Activated CD4-positive, alpha-beta T cell treated with anti-CD3 and anti-CD28 coated beads for 36 hours (primary cell): ENCODE measurements around the gene TK2. TPM values are rescaled to one million over a fixed set of nuclear protein-coding genes. Genes with fewer than 3 reads are reported as not detected.

Experiments
- ATAC-seq: fragments of 200-7000 bp; cut with Tn5 transposase; one replicate; pipeline ENCODE4 v1.10.0; 2021; ENCODE audit warnings: mild to moderate bottlenecking, moderate library complexity
- CTCF ChIA-PET: fragments of 350-600 bp; sonication (Branson Sonifier 250); formaldehyde crosslinking; loops from one replicate; lab custom pipeline; 2021; ENCODE audit warnings: antibody characterized with exemption; lab: Charles Lee
- POLR2A ChIA-PET: fragments of 350-600 bp; sonication (Branson Sonifier 250); formaldehyde crosslinking; loops from one replicate; lab custom pipeline; 2021; ENCODE audit warnings: antibody characterized with exemption, inconsistent platforms; lab: Charles Lee
- DNase-seq: peaks from one replicate; pipeline ENCODE4 v3.0.0-alpha.2; 2020
- H3K27ac Mint-ChIP-seq: one replicate; pipeline ENCODE4 v1.8.0; 2021; ENCODE audit warnings: mixed read lengths
- H3K27me3 Mint-ChIP-seq: one replicate; pipeline ENCODE4 v1.8.0; 2021; ENCODE audit warnings: mixed read lengths
- H3K36me3 Mint-ChIP-seq: one replicate; pipeline ENCODE4 v1.8.0; 2021; ENCODE audit warnings: low read depth, mixed read lengths
- H3K4me1 Mint-ChIP-seq: one replicate; pipeline ENCODE4 v1.8.0; 2021; ENCODE audit warnings: mixed read lengths
- H3K4me3 Mint-ChIP-seq: one replicate; pipeline ENCODE4 v1.8.0; 2021; ENCODE audit warnings: mild to moderate bottlenecking, moderate library complexity, mixed read lengths
- H3K9me3 Mint-ChIP-seq: one replicate; pipeline ENCODE4 v1.8.0; 2021; ENCODE audit warnings: low read depth, mixed read lengths
- intact Hi-C, 2 experiments: fragments of 100-400 bp; cut with DNase I in 1 of 2; cut with micrococcal nuclease in 1 of 2; formaldehyde crosslinking; loops; one replicate each; pipeline versions ENCODE4 v1.14.2 to v1.15.1; 2022 to 2024; cut with DNase I, micrococcal nuclease
- total RNA-seq, 2 experiments: library from RNA; stranded (reverse); gene quantifications; one replicate each; pipeline ENCODE4 v1.2.3, GENCODE V29; 2021

TK2 gene
- total RNA-seq, 2 experiments from 2014 or later = 3.8 to 6.4 TPM

- Mint-ChIP-seq H3K9me3 (no peaks in the 10 kb centered on the region), H3K36me3 (peaks cover under 1% of the 10 kb centered on the region), H3K4me3 (no peak overlapping the region), H3K4me1 (peaks cover 50% of the 10 kb centered on the region), H3K27me3 (no peaks in the 10 kb centered on the region), H3K27ac (peak overlapping the region; percentile 85)
- no peak for ATAC-seq
- ChIA-PET CTCF (interaction anchor here (0.5 to 7.2 kb wide), 9 partner anchors 9 to 320 kb away, joined by 3 to 59 read pairs (median 3); no protein-coding TSS in a partner anchor), POLR2A (interaction anchor here (0.5 to 1.0 kb wide), 4 partner anchors 14 to 1723 kb away, joined by 3 to 4 read pairs (median 4); no protein-coding TSS in a partner anchor)
- DNase-seq = no peak
- intact Hi-C loops = no loop called here
These were observed 2.6 kb downstream of the TK2 start for GRCh38 chr16:66547101-66547989.

- Mint-ChIP-seq H3K4me3 (no peak overlapping the region), H3K36me3 (no peaks in the 10 kb centered on the region), H3K4me1 (peaks cover 36% of the 10 kb centered on the region), H3K27ac (peak overlapping the region; percentile 5), H3K9me3 (no peaks in the 10 kb centered on the region), H3K27me3 (no peaks in the 10 kb centered on the region)
- DNase-seq (no peak), ATAC-seq (no peak)
- intact Hi-C loops = no loop called here
- CTCF ChIA-PET = interaction anchor here (0.8 to 1.6 kb wide), 5 partner anchors 17 to 414 kb away, joined by 3 to 5 read pairs (median 4); no protein-coding TSS in a partner anchor
- POLR2A ChIA-PET = no interaction called here
These were observed 5.7 kb downstream of the TK2 start for GRCh38 chr16:66544016-66544757.

- no peaks in the 10 kb centered on the region for H3K27me3 Mint-ChIP-seq
- H3K4me3 Mint-ChIP-seq = no peak overlapping the region
- H3K27ac Mint-ChIP-seq = no peak overlapping the region
- CTCF ChIA-PET = interaction anchor here (0.6 to 1.6 kb wide), 6 partner anchors 10 to 414 kb away, joined by 3 to 5 read pairs (median 4); no protein-coding TSS in a partner anchor
- peaks cover 32% of the 10 kb centered on the region for H3K4me1 Mint-ChIP-seq
- DNase-seq (no peak), ATAC-seq (no peak)
- intact Hi-C loops = no loop called here
- H3K36me3 Mint-ChIP-seq = no peaks in the 10 kb centered on the region
- POLR2A ChIA-PET = no interaction called here
- H3K9me3 Mint-ChIP-seq = no peaks in the 10 kb centered on the region
These were observed 6.4 kb downstream of the TK2 start for GRCh38 chr16:66543541-66543940.

GRCh38 chr16:66542396-66542795 lies 7.5 kb downstream of the TK2 start:
- CTCF ChIA-PET = interaction anchor here (0.6 to 1.2 kb wide), 2 partner anchors 17 to 21 kb away, joined by 3 to 5 read pairs; no protein-coding TSS in a partner anchor

GRCh38 chr16:66541388-66542355 lies 8.2 kb downstream of the TK2 start:
- DNase-seq = no peak
- Mint-ChIP-seq H3K27ac (no peak overlapping the region), H3K4me1 (peaks cover 21% of the 10 kb centered on the region), H3K27me3 (no peaks in the 10 kb centered on the region), H3K36me3 (no peaks in the 10 kb centered on the region), H3K4me3 (no peak overlapping the region), H3K9me3 (no peaks in the 10 kb centered on the region)
- ChIA-PET CTCF (interaction anchor here (1.1 to 1.2 kb wide), 2 partner anchors 10 to 21 kb away, joined by 3 to 5 read pairs; no protein-coding TSS in a partner anchor), POLR2A (no interaction called here)
- no peak for ATAC-seq
- intact Hi-C loops = no loop called here

More at GRCh38 chr16:66542396-66542795, 7.5 kb downstream of the TK2 start:
- DNase-seq (no peak), ATAC-seq (no peak)
- Mint-ChIP-seq H3K9me3 (no peaks in the 10 kb centered on the region), H3K4me1 (peaks cover 21% of the 10 kb centered on the region), H3K27me3 (no peaks in the 10 kb centered on the region), H3K36me3 (no peaks in the 10 kb centered on the region), H3K4me3 (no peak overlapping the region), H3K27ac (no peak overlapping the region)
- intact Hi-C loops = no loop called here
- POLR2A ChIA-PET = no interaction called here

GRCh38 chr16:66539623-66540469 lies 10.1 kb downstream of the TK2 start:
- ATAC-seq (no peak), DNase-seq (no peak)
- peaks cover 19% of the 10 kb centered on the region for H3K4me1 Mint-ChIP-seq
- POLR2A ChIA-PET = no interaction called here
- intact Hi-C loops = no loop called here
- H3K9me3 Mint-ChIP-seq = no peaks in the 10 kb centered on the region
- peak overlapping the region; percentile 27 for H3K27ac Mint-ChIP-seq
- no peak overlapping the region for H3K4me3 Mint-ChIP-seq
- H3K36me3 Mint-ChIP-seq = no peaks in the 10 kb centered on the region
- CTCF ChIA-PET = interaction anchor here (0.7 kb wide), 1 partner anchor 183 kb away, joined by 3 read pairs; no protein-coding TSS in a partner anchor
- no peaks in the 10 kb centered on the region for H3K27me3 Mint-ChIP-seq

- Mint-ChIP-seq H3K9me3 (no peaks in the 10 kb centered on the region), H3K4me1 (peaks cover 11% of the 10 kb centered on the region), H3K27ac (no peak overlapping the region), H3K4me3 (no peak overlapping the region), H3K27me3 (no peaks in the 10 kb centered on the region), H3K36me3 (no peaks in the 10 kb centered on the region)
- ChIA-PET POLR2A (no interaction called here), CTCF (interaction anchor here (0.6 to 1.0 kb wide), 3 partner anchors 12 to 203 kb away, joined by 3 read pairs; partner anchors contain the start of gene TK2)
- no peak for DNase-seq
- intact Hi-C loops = no loop called here
- ATAC-seq = no peak
These were observed 11.0 kb downstream of the TK2 start for GRCh38 chr16:66538910-66539309.

- Mint-ChIP-seq H3K4me1 (peaks cover 11% of the 10 kb centered on the region), H3K4me3 (no peak overlapping the region), H3K9me3 (no peaks in the 10 kb centered on the region), H3K27me3 (no peaks in the 10 kb centered on the region), H3K36me3 (no peaks in the 10 kb centered on the region), H3K27ac (no peak overlapping the region)
- ATAC-seq (no peak), DNase-seq (no peak)
- CTCF ChIA-PET = interaction anchor here (0.8 kb wide), 1 partner anchor 75 kb away, joined by 3 read pairs; no protein-coding TSS in a partner anchor
- POLR2A ChIA-PET = no interaction called here
- intact Hi-C loops = no loop called here
These were observed 12.7 kb downstream of the TK2 start for GRCh38 chr16:66537236-66537635.

- DNase-seq (no peak), ATAC-seq (no peak)
- Mint-ChIP-seq H3K4me1 (peaks cover 11% of the 10 kb centered on the region), H3K9me3 (no peaks in the 10 kb centered on the region), H3K4me3 (no peak overlapping the region), H3K27me3 (no peaks in the 10 kb centered on the region), H3K36me3 (no peaks in the 10 kb centered on the region), H3K27ac (no peak overlapping the region)
- ChIA-PET POLR2A (no interaction called here), CTCF (interaction anchor here (0.6 to 1.1 kb wide), 3 partner anchors 38 to 76 kb away, joined by 3 read pairs; no protein-coding TSS in a partner anchor)
- intact Hi-C loops = no loop called here
These were observed 13.4 kb downstream of the TK2 start for GRCh38 chr16:66536525-66536924.

GRCh38 chr16:66534376-66534799 lies 15.5 kb downstream of the TK2 start:
- no peaks in the 10 kb centered on the region for H3K27me3 Mint-ChIP-seq
- ChIA-PET POLR2A (no interaction called here), CTCF (no interaction called here)
- no peaks in the 10 kb centered on the region for H3K9me3 Mint-ChIP-seq
- intact Hi-C loops = no loop called here
- H3K36me3 Mint-ChIP-seq = no peaks in the 10 kb centered on the region
- DNase-seq (no peak), ATAC-seq (no peak)
- no peak overlapping the region for H3K4me3 Mint-ChIP-seq
- H3K4me1 Mint-ChIP-seq = peaks cover 9% of the 10 kb centered on the region
- no peak overlapping the region for H3K27ac Mint-ChIP-seq
